HEK293 (cell line): ENCODE measurements around the gene TMEM203.
A peak's percentile ranks its signal among the peaks of the same experiment; 100 is the strongest.

ENCODE experiments used
- EGR2 ChIP-seq: fragments of 450-650 bp; formaldehyde crosslinking; IDR thresholded peaks from 2 replicates; pipeline ENCODE4 v1.5.1; 2016; ENCODE audit warnings: low read depth, missing biosample characterization, missing genetic modification characterization
- IKZF3 ChIP-seq: fragments of 450-650 bp; IDR thresholded peaks from 2 replicates; pipeline ENCODE4 v1.5.0; 2018; ENCODE audit warnings: missing biosample characterization, mild to moderate bottlenecking, missing genetic modification characterization, moderate library complexity
- KLF1 ChIP-seq: fragments of 450-650 bp; formaldehyde crosslinking; IDR thresholded peaks from 2 replicates; pipeline ENCODE4 v1.5.1; 2016; ENCODE audit warnings: missing biosample characterization, missing genetic modification characterization
- SCRT2 ChIP-seq: fragments of 450-650 bp; formaldehyde crosslinking; IDR thresholded peaks from 2 replicates; pipeline ENCODE4 v1.5.1; 2016; ENCODE audit warnings: missing biosample characterization, missing genetic modification characterization
- SP2 ChIP-seq: fragments of 450-650 bp; formaldehyde crosslinking; IDR thresholded peaks from 2 replicates; pipeline ENCODE4 v1.5.1; 2016; ENCODE audit warnings: missing biosample characterization, missing genetic modification characterization
- ZBTB1 ChIP-seq: fragments of 450-650 bp; formaldehyde crosslinking; IDR thresholded peaks from 2 replicates; pipeline ENCODE4 v1.5.1; 2016; ENCODE audit warnings: missing biosample characterization, missing genetic modification characterization
- ZBTB17 ChIP-seq: fragments of 450-650 bp; formaldehyde crosslinking; IDR thresholded peaks from 2 replicates; pipeline ENCODE4 v1.5.1; 2016; ENCODE audit warnings: missing biosample characterization, missing genetic modification characterization
- ZBTB26 ChIP-seq: fragments of 450-650 bp; formaldehyde crosslinking; optimal IDR thresholded peaks from 2 replicates; pipeline ENCODE3; 2016; ENCODE audit warnings: missing biosample characterization, mild to moderate bottlenecking, missing genetic modification characterization
- ZBTB8A ChIP-seq: fragments of 450-650 bp; formaldehyde crosslinking; IDR thresholded peaks from 2 replicates; pipeline ENCODE4 v1.5.1; 2016; ENCODE audit warnings: missing biosample characterization, missing genetic modification characterization
- ZNF10 ChIP-seq: fragments of 450-650 bp; formaldehyde crosslinking; IDR thresholded peaks from 2 replicates; pipeline ENCODE4 v1.5.1; 2017; ENCODE audit warnings: missing biosample characterization, missing genetic modification characterization
- ZNF146 ChIP-seq: fragments of 450-650 bp; formaldehyde crosslinking; IDR thresholded peaks from 2 replicates; pipeline ENCODE4 v1.5.1; 2016; ENCODE audit warnings: missing biosample characterization, missing genetic modification characterization
- ZNF157 ChIP-seq: fragments of 450-650 bp; formaldehyde crosslinking; IDR thresholded peaks from 2 replicates; pipeline ENCODE4 v1.5.1; 2016; ENCODE audit warnings: missing biosample characterization, missing genetic modification characterization
- ZNF184 ChIP-seq: fragments of 450-650 bp; IDR thresholded peaks from 2 replicates; pipeline ENCODE4 v1.5.1; 2018; ENCODE audit warnings: missing biosample characterization, mild to moderate bottlenecking, missing genetic modification characterization
- ZNF223 ChIP-seq: fragments of 450-650 bp; formaldehyde crosslinking; IDR thresholded peaks from 2 replicates; pipeline ENCODE4 v1.5.1; 2016; ENCODE audit warnings: missing biosample characterization, missing genetic modification characterization
- ZNF48 ChIP-seq: fragments of 450-650 bp; formaldehyde crosslinking; IDR thresholded peaks from 2 replicates; pipeline ENCODE4 v1.5.1; 2016; ENCODE audit warnings: missing biosample characterization, missing genetic modification characterization
- ZNF518A ChIP-seq: fragments of 450-650 bp; formaldehyde crosslinking; conservative IDR thresholded peaks from 2 replicates; pipeline ENCODE4 v1.5.1; 2016; ENCODE audit warnings: low read depth, missing biosample characterization, missing genetic modification characterization
- ZNF549 ChIP-seq: fragments of 450-650 bp; IDR thresholded peaks from 2 replicates; pipeline ENCODE4 v1.5.1; 2018; ENCODE audit warnings: missing biosample characterization, missing genetic modification characterization, mild to moderate bottlenecking, inconsistent platforms, moderate library complexity
- ZNF654 ChIP-seq: fragments of 450-650 bp; formaldehyde crosslinking; IDR thresholded peaks from 2 replicates; pipeline ENCODE4 v1.5.1; 2016; ENCODE audit warnings: low read depth, missing biosample characterization, missing genetic modification characterization
- ZNF707 ChIP-seq: fragments of 450-650 bp; formaldehyde crosslinking; IDR thresholded peaks from 2 replicates; pipeline ENCODE4 v1.5.1; 2016; ENCODE audit warnings: missing biosample characterization, missing genetic modification characterization
- ZNF768 ChIP-seq: fragments of 450-650 bp; formaldehyde crosslinking; IDR thresholded peaks from 2 replicates; pipeline ENCODE4 v1.5.1; 2018; ENCODE audit warnings: missing biosample characterization, mild to moderate bottlenecking, missing genetic modification characterization
- ZNF776 ChIP-seq: fragments of 450-650 bp; formaldehyde crosslinking; IDR thresholded peaks from 2 replicates; pipeline ENCODE4 v1.5.0; 2017; ENCODE audit warnings: missing biosample characterization, missing genetic modification characterization, borderline replicate concordance
- TF ChIP-seq, protein P1 (sequence below): fragments of 450-650 bp; formaldehyde crosslinking; IDR thresholded peaks from 2 replicates; pipeline ENCODE4 v1.5.1; 2016; ENCODE audit warnings: missing biosample characterization, missing genetic modification characterization
- TF ChIP-seq, protein P2 (sequence below): fragments of 450-650 bp; IDR thresholded peaks from 2 replicates; pipeline ENCODE4 v1.5.1; 2018; ENCODE audit warnings: missing biosample characterization, missing genetic modification characterization
- TF ChIP-seq, protein P3 (sequence below): fragments of 450-650 bp; formaldehyde crosslinking; IDR thresholded peaks from 2 replicates; pipeline ENCODE4 v1.5.1; 2017; ENCODE audit warnings: missing biosample characterization, missing genetic modification characterization

The TMEM203 gene

DNA sequence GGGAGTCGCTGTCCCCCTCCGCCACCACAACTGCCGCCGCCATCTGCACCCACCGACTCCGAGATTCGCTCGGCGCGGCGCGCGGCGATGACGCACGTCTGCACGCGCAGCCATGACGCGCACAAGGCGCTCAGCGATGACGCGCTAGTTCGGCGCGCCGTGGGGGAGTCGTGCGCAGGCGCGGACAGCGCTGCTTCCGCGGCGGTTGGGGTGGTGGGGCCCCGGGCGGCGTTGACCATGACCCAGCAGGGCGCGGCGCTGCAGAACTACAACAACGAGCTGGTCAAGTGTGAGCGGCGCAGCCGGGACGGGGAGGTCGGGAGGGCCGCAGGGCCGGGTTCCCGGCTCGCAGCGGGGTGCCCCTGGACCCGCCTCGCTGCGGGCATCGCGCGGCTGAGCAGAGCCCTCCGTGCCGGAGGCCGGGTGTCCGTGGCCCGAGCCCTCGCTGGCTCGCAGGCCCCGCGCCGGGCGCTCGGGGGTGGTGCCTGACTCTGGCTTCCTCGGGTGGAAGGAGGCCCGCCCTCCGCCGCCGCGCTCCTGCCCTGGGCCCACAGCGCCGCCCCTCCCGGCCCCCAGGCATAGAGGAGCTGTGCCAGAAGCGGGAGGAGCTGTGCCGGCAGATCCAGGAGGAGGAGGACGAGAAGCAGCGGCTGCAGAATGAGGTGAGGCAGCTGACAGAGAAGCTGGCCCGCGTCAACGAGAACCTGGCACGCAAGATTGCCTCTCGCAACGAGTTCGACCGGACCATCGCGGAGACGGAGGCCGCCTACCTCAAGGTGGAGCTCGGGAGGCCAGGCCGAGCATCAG lies 16.8 kb downstream of the TMEM203 start, which contains the start of the genes ANAPC2 and SSNA1 (continued):
- TF ChIP-seq ZNF518A (tag by site-specific recombination), result no peak; the same call in 1 of the 2 replicates
- TF ChIP-seq ZBTB1, result no peak
- TF ChIP-seq KLF1, result peak; percentile 84
- TF ChIP-seq ZNF184 (tag by site-specific recombination), result peak; percentile 84; the same call in 1 of the 2 replicates
- TF ChIP-seq, protein P1, sequence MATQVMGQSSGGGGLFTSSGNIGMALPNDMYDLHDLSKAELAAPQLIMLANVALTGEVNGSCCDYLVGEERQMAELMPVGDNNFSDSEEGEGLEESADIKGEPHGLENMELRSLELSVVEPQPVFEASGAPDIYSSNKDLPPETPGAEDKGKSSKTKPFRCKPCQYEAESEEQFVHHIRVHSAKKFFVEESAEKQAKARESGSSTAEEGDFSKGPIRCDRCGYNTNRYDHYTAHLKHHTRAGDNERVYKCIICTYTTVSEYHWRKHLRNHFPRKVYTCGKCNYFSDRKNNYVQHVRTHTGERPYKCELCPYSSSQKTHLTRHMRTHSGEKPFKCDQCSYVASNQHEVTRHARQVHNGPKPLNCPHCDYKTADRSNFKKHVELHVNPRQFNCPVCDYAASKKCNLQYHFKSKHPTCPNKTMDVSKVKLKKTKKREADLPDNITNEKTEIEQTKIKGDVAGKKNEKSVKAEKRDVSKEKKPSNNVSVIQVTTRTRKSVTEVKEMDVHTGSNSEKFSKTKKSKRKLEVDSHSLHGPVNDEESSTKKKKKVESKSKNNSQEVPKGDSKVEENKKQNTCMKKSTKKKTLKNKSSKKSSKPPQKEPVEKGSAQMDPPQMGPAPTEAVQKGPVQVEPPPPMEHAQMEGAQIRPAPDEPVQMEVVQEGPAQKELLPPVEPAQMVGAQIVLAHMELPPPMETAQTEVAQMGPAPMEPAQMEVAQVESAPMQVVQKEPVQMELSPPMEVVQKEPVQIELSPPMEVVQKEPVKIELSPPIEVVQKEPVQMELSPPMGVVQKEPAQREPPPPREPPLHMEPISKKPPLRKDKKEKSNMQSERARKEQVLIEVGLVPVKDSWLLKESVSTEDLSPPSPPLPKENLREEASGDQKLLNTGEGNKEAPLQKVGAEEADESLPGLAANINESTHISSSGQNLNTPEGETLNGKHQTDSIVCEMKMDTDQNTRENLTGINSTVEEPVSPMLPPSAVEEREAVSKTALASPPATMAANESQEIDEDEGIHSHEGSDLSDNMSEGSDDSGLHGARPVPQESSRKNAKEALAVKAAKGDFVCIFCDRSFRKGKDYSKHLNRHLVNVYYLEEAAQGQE (tag by site-specific recombination), result no peak
- peak; percentile 81 for TF ChIP-seq ZNF146
- TF ChIP-seq EGR2 (tag by site-specific recombination), result 0 out of 2 replicates have a peak, but pooled peaks have one; percentile 31
- no peak for TF ChIP-seq ZNF157
- TF ChIP-seq ZNF707 (tag by site-specific recombination), result no peak
- no peak for TF ChIP-seq ZNF10 (tag by site-specific recombination)
- no peak for TF ChIP-seq ZNF654 (tag by site-specific recombination)
- peak; percentile 73 for TF ChIP-seq IKZF3 (tag by site-specific recombination)
- peak; percentile 99 for TF ChIP-seq ZBTB26
- 0 out of 2 replicates have a peak, but pooled peaks have one; percentile 33 for TF ChIP-seq ZNF223
- no peak for TF ChIP-seq ZNF549
- TF ChIP-seq SCRT2 (tag by site-specific recombination), result no peak
- TF ChIP-seq ZNF48, result no peak
- peak; percentile 84 for TF ChIP-seq ZBTB17 (tag by site-specific recombination)
- TF ChIP-seq ZBTB8A (tag by site-specific recombination), result peak; percentile 91
- TF ChIP-seq SP2 (tag by site-specific recombination), result peak; percentile 65
- no peak for TF ChIP-seq ZNF768 (tag by site-specific recombination)
- TF ChIP-seq ZNF776 (tag by site-specific recombination), result no peak
- TF ChIP-seq, protein P2, sequence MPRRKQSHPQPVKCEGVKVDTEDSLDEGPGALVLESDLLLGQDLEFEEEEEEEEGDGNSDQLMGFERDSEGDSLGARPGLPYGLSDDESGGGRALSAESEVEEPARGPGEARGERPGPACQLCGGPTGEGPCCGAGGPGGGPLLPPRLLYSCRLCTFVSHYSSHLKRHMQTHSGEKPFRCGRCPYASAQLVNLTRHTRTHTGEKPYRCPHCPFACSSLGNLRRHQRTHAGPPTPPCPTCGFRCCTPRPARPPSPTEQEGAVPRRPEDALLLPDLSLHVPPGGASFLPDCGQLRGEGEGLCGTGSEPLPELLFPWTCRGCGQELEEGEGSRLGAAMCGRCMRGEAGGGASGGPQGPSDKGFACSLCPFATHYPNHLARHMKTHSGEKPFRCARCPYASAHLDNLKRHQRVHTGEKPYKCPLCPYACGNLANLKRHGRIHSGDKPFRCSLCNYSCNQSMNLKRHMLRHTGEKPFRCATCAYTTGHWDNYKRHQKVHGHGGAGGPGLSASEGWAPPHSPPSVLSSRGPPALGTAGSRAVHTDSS (tag by site-specific recombination), result no peak
- TF ChIP-seq, protein P3, sequence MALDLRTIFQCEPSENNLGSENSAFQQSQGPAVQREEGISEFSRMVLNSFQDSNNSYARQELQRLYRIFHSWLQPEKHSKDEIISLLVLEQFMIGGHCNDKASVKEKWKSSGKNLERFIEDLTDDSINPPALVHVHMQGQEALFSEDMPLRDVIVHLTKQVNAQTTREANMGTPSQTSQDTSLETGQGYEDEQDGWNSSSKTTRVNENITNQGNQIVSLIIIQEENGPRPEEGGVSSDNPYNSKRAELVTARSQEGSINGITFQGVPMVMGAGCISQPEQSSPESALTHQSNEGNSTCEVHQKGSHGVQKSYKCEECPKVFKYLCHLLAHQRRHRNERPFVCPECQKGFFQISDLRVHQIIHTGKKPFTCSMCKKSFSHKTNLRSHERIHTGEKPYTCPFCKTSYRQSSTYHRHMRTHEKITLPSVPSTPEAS (tag by site-specific recombination), result no peak
